Keratinocyte (primary cell): ENCODE results near the gene ATF3. TPM values are rescaled to one million over a fixed set of nuclear protein-coding genes. Genes with fewer than 3 reads are reported as not detected.
"Not testable (repeated sequence)": the region's sequence is repeated elsewhere in the genome, so short reads cannot be mapped to it uniquely, and the experiment has no call there.

Experiments
- DNase-seq: peaks from one replicate; pipeline ENCODE4 v3.0.0-alpha.2; 2011; ENCODE audit warnings: low read depth, missing footprints, low spot score
- FAIRE-seq: peaks from 2 replicates; lab custom pipeline; 2011; peaks lifted over from hg19 to GRCh38; lab: Jason Lieb, UNC
- H2AFZ ChIP-seq: 2 replicates; pipeline ENCODE4 v1.6.0; 2012; ENCODE audit warnings: low read length, control low read depth, inconsistent platforms; ENCODE audit not compliant: control insufficient read depth
- H3K27ac ChIP-seq: 2 replicates; pipeline ENCODE4 v1.5.1; 2011; ENCODE audit warnings: low read length; ENCODE audit not compliant: control insufficient read depth, insufficient read depth
- H3K27me3 ChIP-seq: 3 replicates; pipeline ENCODE4 v1.6.0; 2011; ENCODE audit warnings: low read length; ENCODE audit not compliant: control insufficient read depth, insufficient read depth; ENCODE audit errors: extremely low read depth
- H3K36me3 ChIP-seq, 2 experiments: 2 replicates in 1 of 2; 3 replicates in 1 of 2; pipeline ENCODE4 v1.5.1; 2011; ENCODE audit warnings: low read length in 2 of 2, mild to moderate bottlenecking in 1 of 2; ENCODE audit not compliant: control insufficient read depth in 2 of 2, insufficient read depth in 2 of 2; ENCODE audit errors: extremely low read depth in 1 of 2
- H3K4me1 ChIP-seq: 3 replicates; pipeline ENCODE4 v1.5.1; 2011; ENCODE audit warnings: low read length; ENCODE audit not compliant: control insufficient read depth, insufficient read depth; ENCODE audit errors: extremely low read depth
- H3K4me2 ChIP-seq: 3 replicates; pipeline ENCODE4 v1.6.0; 2011; ENCODE audit warnings: low read depth, low read length; ENCODE audit not compliant: control insufficient read depth, insufficient read depth; ENCODE audit errors: extremely low read depth
- H3K4me3 ChIP-seq, 3 experiments: fragments of 200-600 bp in 1 of 3; sonication (generic) in 1 of 3; 2 replicates in 2 of 3; 3 replicates in 1 of 3; pipeline ENCODE4 v1.5.1; 2011 to 2016; ENCODE audit warnings: low read length in 3 of 3, mild to moderate bottlenecking in 3 of 3, control low read depth in 2 of 3, inconsistent platforms in 1 of 3, low read depth in 1 of 3, mixed read lengths in 1 of 3, mixed run types in 1 of 3, moderate library complexity in 1 of 3; ENCODE audit not compliant: control insufficient read depth in 2 of 3, insufficient read depth in 2 of 3; ENCODE audit errors: extremely low read depth in 1 of 3
- H3K79me2 ChIP-seq: 2 replicates; pipeline ENCODE4 v1.6.0; 2012; ENCODE audit warnings: low read length; ENCODE audit not compliant: control insufficient read depth, insufficient read depth
- H3K9ac ChIP-seq: 3 replicates; pipeline ENCODE4 v1.6.0; 2011; ENCODE audit warnings: low read length; ENCODE audit not compliant: control insufficient read depth, insufficient read depth; ENCODE audit errors: extremely low read depth
- H3K9me1 ChIP-seq: 3 replicates; pipeline ENCODE4 v1.6.0; 2011; ENCODE audit warnings: low read length; ENCODE audit not compliant: control insufficient read depth, insufficient read depth; ENCODE audit errors: extremely low read depth
- H3K9me3 ChIP-seq: 2 replicates; pipeline ENCODE4 v1.5.1; 2012; ENCODE audit warnings: low read depth, low read length; ENCODE audit not compliant: control insufficient read depth
- H4K20me1 ChIP-seq: 3 replicates; pipeline ENCODE4 v1.6.0; 2011; ENCODE audit warnings: low read length; ENCODE audit not compliant: control insufficient read depth, insufficient read depth; ENCODE audit errors: extremely low read depth
- EZH2 ChIP-seq: IDR thresholded peaks from one replicate; pipeline ENCODE4 v1.6.1; 2012; ENCODE audit warnings: inconsistent platforms, mild to moderate bottlenecking, low read length, moderate library complexity
- dilution Hi-C: fragments of 300-500 bp; cut with MboI; formaldehyde crosslinking; loops from one replicate; pipeline ENCODE4 v1.7.0; 2020; ENCODE audit warnings: low sequenced_read_pairs; ENCODE audit not compliant: extremely low pct_ligation_motif_present
- polyA plus RNA-seq, 5 experiments: library from polyadenylated mRNA; depleted of rRNA in 3 of 5; stranded (reverse) in 3 of 5; stranded (forward) in 1 of 5; unstranded in 1 of 5; fragments of >200 nt; gene quantifications; 1 replicate in 1 of 5; 2 replicates in 3 of 5; 3 replicates in 1 of 5; pipeline versions ENCODE4 v1.2.1 to v1.2.3, GENCODE V29; 2011 to 2012; ENCODE audit warnings: missing spikeins in 2 of 5, low read depth in 1 of 5, low replicate concordance in 1 of 5
- TF ChIP-seq, protein P1 (sequence below), 3 experiments: IDR thresholded peaks in 1 of 3; conservative IDR thresholded peaks in 1 of 3; optimal IDR thresholded peaks in 1 of 3; 2 replicates in 2 of 3; 3 replicates in 1 of 3; pipeline versions ENCODE3 to v1.5.1; 2011; ENCODE audit warnings: low read length in 3 of 3, mild to moderate bottlenecking in 3 of 3, moderate library complexity in 2 of 3, control low read depth in 1 of 3, inconsistent platforms in 1 of 3; ENCODE audit not compliant: insufficient read depth in 2 of 3; ENCODE audit errors: extremely low read depth in 1 of 3

Gene ATF3
- polyA plus RNA-seq, 1 donor (not counting 4 experiments of a cell fraction or from before 2014, with no cell fraction given) = 45.1 TPM

DNA sequence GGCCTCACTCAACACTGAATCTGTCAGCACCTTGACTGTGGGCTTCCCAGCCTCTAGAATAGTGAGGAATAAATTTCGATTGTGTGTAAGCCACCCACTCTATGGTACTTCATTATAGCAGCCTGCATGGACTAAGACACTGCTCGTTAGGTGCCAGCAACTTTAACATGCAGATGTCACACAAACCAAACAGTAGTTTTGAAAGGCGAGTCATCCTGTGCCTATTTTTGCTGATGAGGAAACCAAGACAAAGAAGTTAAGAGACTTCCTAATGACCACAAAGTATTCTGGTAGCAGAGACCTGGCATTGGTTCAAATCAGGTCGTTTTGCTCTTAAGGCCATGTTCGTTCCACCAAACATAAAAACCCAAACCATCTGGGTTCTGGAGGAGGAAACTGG lies 48.2 kb downstream of the ATF3 start:
- dilution Hi-C loops = no loop called here
- H3K9ac ChIP-seq = no peak overlapping the region
- no peaks in the 10 kb centered on the region for H3K36me3 ChIP-seq
- no peak overlapping the region for H3K27ac ChIP-seq
- H3K4me2 ChIP-seq = no peak overlapping the region
- no peak for TF ChIP-seq EZH2
- TF ChIP-seq, protein P1, sequence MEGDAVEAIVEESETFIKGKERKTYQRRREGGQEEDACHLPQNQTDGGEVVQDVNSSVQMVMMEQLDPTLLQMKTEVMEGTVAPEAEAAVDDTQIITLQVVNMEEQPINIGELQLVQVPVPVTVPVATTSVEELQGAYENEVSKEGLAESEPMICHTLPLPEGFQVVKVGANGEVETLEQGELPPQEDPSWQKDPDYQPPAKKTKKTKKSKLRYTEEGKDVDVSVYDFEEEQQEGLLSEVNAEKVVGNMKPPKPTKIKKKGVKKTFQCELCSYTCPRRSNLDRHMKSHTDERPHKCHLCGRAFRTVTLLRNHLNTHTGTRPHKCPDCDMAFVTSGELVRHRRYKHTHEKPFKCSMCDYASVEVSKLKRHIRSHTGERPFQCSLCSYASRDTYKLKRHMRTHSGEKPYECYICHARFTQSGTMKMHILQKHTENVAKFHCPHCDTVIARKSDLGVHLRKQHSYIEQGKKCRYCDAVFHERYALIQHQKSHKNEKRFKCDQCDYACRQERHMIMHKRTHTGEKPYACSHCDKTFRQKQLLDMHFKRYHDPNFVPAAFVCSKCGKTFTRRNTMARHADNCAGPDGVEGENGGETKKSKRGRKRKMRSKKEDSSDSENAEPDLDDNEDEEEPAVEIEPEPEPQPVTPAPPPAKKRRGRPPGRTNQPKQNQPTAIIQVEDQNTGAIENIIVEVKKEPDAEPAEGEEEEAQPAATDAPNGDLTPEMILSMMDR (optimal IDR thresholded peaks at IDR 0.05 in 1 of 3, IDR thresholded peaks at IDR 0.05 in 1 of 3, conservative IDR thresholded peaks at IDR 0.05 in 1 of 3; ENCODE audit: extremely low read depth in 1 of 3, insufficient read depth in 2 of 3, low read length in 3 of 3) = no peak
- H2AFZ ChIP-seq = no peak overlapping the region
- FAIRE-seq (no peak), DNase-seq (no peak)
- no peaks in the 10 kb centered on the region for H4K20me1 ChIP-seq
- no peaks in the 10 kb centered on the region for H3K9me1 ChIP-seq
- H3K79me2 ChIP-seq = no peaks in the 10 kb centered on the region
- H3K27me3 ChIP-seq = peaks cover 3% of the 10 kb centered on the region
- H3K4me1 ChIP-seq = peaks cover 8% of the 10 kb centered on the region
- no peaks in the 10 kb centered on the region for H3K9me3 ChIP-seq
- no peak overlapping the region for H3K4me3 ChIP-seq

DNA sequence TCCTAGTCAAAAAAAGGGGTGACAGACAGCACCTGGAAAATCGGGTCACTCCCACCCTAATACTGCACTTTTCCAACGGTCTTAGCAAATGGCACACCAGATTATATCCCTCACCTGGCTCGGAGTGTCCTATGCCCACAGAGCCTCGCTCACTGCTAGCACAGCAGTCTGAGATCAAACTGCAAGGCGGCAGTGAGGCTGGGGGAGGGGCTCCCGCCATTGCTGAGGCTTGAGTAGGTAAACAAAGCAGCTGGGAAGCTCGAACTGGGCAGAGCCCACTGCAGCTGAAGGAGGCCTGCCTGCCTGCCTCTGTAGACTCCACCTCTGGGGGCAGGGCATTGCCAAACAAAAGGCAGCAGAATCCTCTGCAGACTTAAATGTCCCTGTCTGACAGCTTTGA lies 49.7 kb downstream of the ATF3 start:
- DNase-seq, H3K79me2 ChIP-seq, H3K4me2 ChIP-seq, H3K36me3 ChIP-seq, H3K9me3 ChIP-seq, H3K9ac ChIP-seq, H3K27me3 ChIP-seq, H2AFZ ChIP-seq, H3K4me1 ChIP-seq, H3K4me3 ChIP-seq, FAIRE-seq, H3K9me1 ChIP-seq, H4K20me1 ChIP-seq, H3K27ac ChIP-seq, dilution Hi-C loops: not testable (repeated sequence)
